BE2C (cell line): ENCODE results near the gene COL18A1.

Experiments used
- DNase-seq: peaks from one replicate; pipeline ENCODE4 v3.0.0-alpha.2; 2020
- H3K27me3 ChIP-seq: fragments of 250-450 bp; sonication (Bioruptor Pico); 2 replicates; pipeline ENCODE4 v1.5.1; 2020; ENCODE audit warnings: mild to moderate bottlenecking
- H3K36me3 ChIP-seq: fragments of 250-450 bp; sonication (Bioruptor Pico); 2 replicates; pipeline ENCODE4 v1.5.1; 2020; ENCODE audit warnings: mild to moderate bottlenecking
- H3K4me1 ChIP-seq: fragments of 250-450 bp; sonication (Bioruptor Pico); 2 replicates; pipeline ENCODE4 v1.5.1; 2020
- H3K4me3 ChIP-seq: 2 replicates; pipeline ENCODE4 v1.5.1; 2011; ENCODE audit warnings: low read depth, low read length
- H3K9me3 ChIP-seq: fragments of 250-450 bp; sonication (Bioruptor Pico); 2 replicates; pipeline ENCODE4 v1.5.1; 2020
- CTCF ChIP-seq: IDR thresholded peaks from 2 replicates; pipeline ENCODE4 v1.5.1; 2012; ENCODE audit warnings: mild to moderate bottlenecking, low read depth, low read length

Gene COL18A1

GRCh38 chr21:45504021-45504515 is 99.1 kb downstream of the COL18A1 start:
- H3K4me1 ChIP-seq = no peaks in the 10 kb centered on the region
- no peak overlapping the region for H3K4me3 ChIP-seq
- H3K36me3 ChIP-seq = no peaks in the 10 kb centered on the region
- no peaks in the 10 kb centered on the region for H3K9me3 ChIP-seq
- DNase-seq = peak; percentile 8
- peaks cover 36% of the 10 kb centered on the region for H3K27me3 ChIP-seq
- no peak for TF ChIP-seq CTCF

- Histone ChIP-seq H3K4me1 (no peaks in the 10 kb centered on the region), H3K36me3 (no peaks in the 10 kb centered on the region), H3K9me3 (no peaks in the 10 kb centered on the region), H3K27me3 (peaks cover 37% of the 10 kb centered on the region), H3K4me3 (no peak overlapping the region)
- no peak for TF ChIP-seq CTCF
- peak; percentile 11 for DNase-seq
Observed at GRCh38 chr21:45504516-45505415, 99.8 kb downstream of the COL18A1 start.

- Histone ChIP-seq H3K4me1 (no peaks in the 10 kb centered on the region), H3K36me3 (no peaks in the 10 kb centered on the region), H3K9me3 (no peaks in the 10 kb centered on the region), H3K27me3 (peaks cover 37% of the 10 kb centered on the region), H3K4me3 (no peak overlapping the region)
- DNase-seq = peak; percentile 11
- no peak for TF ChIP-seq CTCF
Observed at GRCh38 chr21:45505416-45506021, 100.6 kb downstream of the COL18A1 start.

GRCh38 chr21:45506241-45506817 is 101.4 kb downstream of the COL18A1 start:
- H3K27me3 ChIP-seq = peaks cover 37% of the 10 kb centered on the region
- no peaks in the 10 kb centered on the region for H3K4me1 ChIP-seq
- H3K9me3 ChIP-seq = no peaks in the 10 kb centered on the region
- H3K4me3 ChIP-seq = no peak overlapping the region
- H3K36me3 ChIP-seq = no peaks in the 10 kb centered on the region
- no peak for TF ChIP-seq CTCF
- DNase-seq = peak; percentile 12

GRCh38 chr21:45506836-45507522 is 102.0 kb downstream of the COL18A1 start:
- DNase-seq = peak; percentile 11
- no peaks in the 10 kb centered on the region; the same call in 1 of the 2 replicates for H3K36me3 ChIP-seq
- peaks cover 37% of the 10 kb centered on the region for H3K27me3 ChIP-seq
- no peak overlapping the region for H3K4me3 ChIP-seq
- no peaks in the 10 kb centered on the region for H3K9me3 ChIP-seq
- no peak for TF ChIP-seq CTCF
- H3K4me1 ChIP-seq = no peaks in the 10 kb centered on the region
